B cell (primary cell): ENCODE data around the gene CHRNG.

Source experiments
- CTCF ChIP-seq: fragments of 200-600 bp; IDR thresholded peaks from one replicate; pipeline ENCODE4 v1.8.0; 2022; ENCODE audit warnings: antibody characterized with exemption, mild to moderate bottlenecking
- EZH2 ChIP-seq: IDR thresholded peaks from 2 replicates; pipeline ENCODE4 v1.6.1; 2012; ENCODE audit warnings: borderline replicate concordance, low read depth, mild to moderate bottlenecking, moderate library complexity, low read length; ENCODE audit not compliant: insufficient read depth, poor library complexity, severe bottlenecking

GRCh38 chr2:232547991-232548390 lies 8.5 kb downstream of the CHRNG start:
- TF ChIP-seq CTCF: no peak
- TF ChIP-seq EZH2: no peak
